ENCODE measurements around the gene MRPL27. TPM values are rescaled to one million over a fixed set of nuclear protein-coding genes. Genes with fewer than 3 reads are reported as not detected.

Gene MRPL27
- total RNA-seq, 4 donors from 2014 or later: 33.6 to 58.8 (median 48.1) TPM

DNA sequence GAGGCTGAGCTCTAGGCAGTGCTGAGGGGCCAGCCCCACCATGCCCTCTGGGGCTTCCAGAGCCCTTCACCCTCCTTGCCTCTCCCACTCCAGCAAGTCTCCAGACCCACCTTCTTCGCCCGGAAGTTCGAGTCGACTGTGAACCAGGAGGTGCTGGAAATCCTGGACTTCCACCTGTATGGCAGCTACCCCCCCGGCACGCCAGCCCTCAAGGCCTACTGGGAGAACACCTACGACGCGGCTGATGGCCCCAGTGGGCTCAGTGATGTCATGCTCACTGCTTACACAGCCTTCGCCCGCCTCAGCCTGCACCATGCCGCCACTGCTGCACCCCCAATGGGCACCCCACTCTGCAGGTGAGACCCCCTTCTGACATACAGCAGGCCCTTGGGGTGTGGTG, 16.6 kb downstream of the MRPL27 start:
- no peak for DNase-seq (ENCODE audit: extremely low spot score)
- Histone ChIP-seq H3K4me3 (no peak overlapping the region), H3K4me1 (peaks cover 0 to 15% (median 13%) of the 10 kb centered on the region in 4 donors), H3K9me3 (no peaks in the 10 kb centered on the region), H3K27ac (replicated peaks in 1 of 4) (no peak overlapping the region), H3K36me3 (peaks cover 41 to 90% (median 78%) of the 10 kb centered on the region in 4 donors), H3K27me3 (no peaks in the 10 kb centered on the region)
- TF ChIP-seq POLR2A (IDR thresholded peaks at IDR 0.05; ENCODE audit: low read depth) (no peak), EP300 (IDR thresholded peaks at IDR 0.05) (no peak), CTCF (IDR thresholded peaks at IDR 0.05) (no peak), POLR2AphosphoS5 (IDR thresholded peaks at IDR 0.05) (no peak)
- WGBS: 87% methylated on average over 3 of the region's 12 CpGs
- intact Hi-C loops (cut with DNase I): no loop called here

- no peaks in the 10 kb centered on the region for H3K9me3 ChIP-seq
- no peak for DNase-seq (ENCODE audit: extremely low spot score)
- H3K36me3 ChIP-seq: peaks cover 41 to 84% (median 75%) of the 10 kb centered on the region in 4 donors
Measured at GRCh38 chr17:50355701-50356341, 17.2 kb downstream of the MRPL27 start.

GRCh38 chr17:50355336-50355700, 17.7 kb downstream of the MRPL27 start:
- no peaks in the 10 kb centered on the region for H3K27me3 ChIP-seq
- H3K36me3 ChIP-seq: peaks cover 41 to 79% (median 70%) of the 10 kb centered on the region in 4 donors
- H3K27ac ChIP-seq (replicated peaks in 1 of 4): no peak overlapping the region
- no peak for TF ChIP-seq POLR2AphosphoS5 (IDR thresholded peaks at IDR 0.05)
- no peak for TF ChIP-seq POLR2A (IDR thresholded peaks at IDR 0.05; ENCODE audit: low read depth)
- TF ChIP-seq EP300 (IDR thresholded peaks at IDR 0.05): no peak
- TF ChIP-seq CTCF (IDR thresholded peaks at IDR 0.05): no peak
- intact Hi-C loops (cut with DNase I): no loop called here
- no peak overlapping the region for H3K4me3 ChIP-seq
- DNase-seq (ENCODE audit: extremely low spot score): no peak
- H3K4me1 ChIP-seq: peaks cover 0 to 16% (median 13%) of the 10 kb centered on the region in 4 donors
- WGBS: 76% methylated on average over 2 of the region's 4 CpGs
- no peaks in the 10 kb centered on the region for H3K9me3 ChIP-seq

More at GRCh38 chr17:50355701-50356341, 17.2 kb downstream of the MRPL27 start:
- Histone ChIP-seq H3K27ac (replicated peaks in 1 of 4) (no peak overlapping the region), H3K4me3 (no peak overlapping the region), H3K27me3 (no peaks in the 10 kb centered on the region), H3K4me1 (peaks cover 0 to 16% (median 13%) of the 10 kb centered on the region in 4 donors)
- TF ChIP-seq CTCF (IDR thresholded peaks at IDR 0.05): no peak
- TF ChIP-seq POLR2A (IDR thresholded peaks at IDR 0.05; ENCODE audit: low read depth): no peak
- no peak for TF ChIP-seq EP300 (IDR thresholded peaks at IDR 0.05)
- TF ChIP-seq POLR2AphosphoS5 (IDR thresholded peaks at IDR 0.05): no peak
- intact Hi-C loops (cut with DNase I): no loop called here
- 92% methylated on average over 10 of the region's 20 CpGs for WGBS

- no peak overlapping the region for H3K27ac ChIP-seq (replicated peaks in 1 of 4)
- WGBS: 98% methylated on average over 8 of the region's 13 CpGs
- DNase-seq (ENCODE audit: extremely low spot score): no peak
- TF ChIP-seq POLR2A (IDR thresholded peaks at IDR 0.05; ENCODE audit: low read depth): no peak
- intact Hi-C loops (cut with DNase I): no loop called here
- H3K36me3 ChIP-seq: peaks cover 41 to 74% (median 65%) of the 10 kb centered on the region in 4 donors
- peaks cover 0 to 16% (median 13%) of the 10 kb centered on the region in 4 donors for H3K4me1 ChIP-seq
- no peaks in the 10 kb centered on the region for H3K27me3 ChIP-seq
- no peaks in the 10 kb centered on the region for H3K9me3 ChIP-seq
- no peak overlapping the region for H3K4me3 ChIP-seq
Measured at GRCh38 chr17:50354776-50355175, 18.2 kb downstream of the MRPL27 start.

- H3K27me3 ChIP-seq: no peaks in the 10 kb centered on the region
- H3K27ac ChIP-seq (replicated peaks in 1 of 4): no peak overlapping the region
- H3K36me3 ChIP-seq: peaks cover 41 to 68% (median 59%) of the 10 kb centered on the region in 4 donors
- no peak overlapping the region for H3K4me3 ChIP-seq
- no peaks in the 10 kb centered on the region for H3K9me3 ChIP-seq
- WGBS: 90% methylated on average over 15 of the region's 15 CpGs
- H3K4me1 ChIP-seq: peaks cover 0 to 16% (median 16%) of the 10 kb centered on the region in 4 donors
- intact Hi-C loops (cut with DNase I): no loop called here
- TF ChIP-seq POLR2AphosphoS5 (IDR thresholded peaks at IDR 0.05) (no peak), EP300 (IDR thresholded peaks at IDR 0.05) (no peak), POLR2A (IDR thresholded peaks at IDR 0.05; ENCODE audit: low read depth) (no peak), CTCF (IDR thresholded peaks at IDR 0.05) (no peak)
- DNase-seq (ENCODE audit: extremely low spot score): no peak
Measured at GRCh38 chr17:50354198-50354597, 18.8 kb downstream of the MRPL27 start.

Measured in esophagus muscularis mucosa (tissue), 4 donors.